GM15510 (cell line): ENCODE data around the gene LIX1L.

Experiments
- POLR2A ChIP-seq: IDR thresholded peaks from 3 replicates; pipeline ENCODE4 v1.6.1; 2011; ENCODE audit warnings: borderline replicate concordance; ENCODE audit not compliant: insufficient read length; ENCODE audit errors: extremely low read depth

The LIX1L gene

GRCh38 chr1:145991735-145992412, 34.1 kb upstream of the LIX1L start:
- TF ChIP-seq POLR2A: peak; percentile 43

GRCh38 chr1:145990249-145990855, 32.5 kb upstream of the LIX1L start:
- TF ChIP-seq POLR2A: no peak

GRCh38 chr1:145988773-145989172, 31.0 kb upstream of the LIX1L start:
- no peak for TF ChIP-seq POLR2A

GRCh38 chr1:145987926-145988325, 30.1 kb upstream of the LIX1L start:
- TF ChIP-seq POLR2A: no peak

GRCh38 chr1:145986551-145986950, 28.7 kb upstream of the LIX1L start:
- no peak for TF ChIP-seq POLR2A

- no peak for TF ChIP-seq POLR2A
Observed at GRCh38 chr1:145985502-145986439, 28.0 kb upstream of the LIX1L start.

- no peak for TF ChIP-seq POLR2A
Observed at GRCh38 chr1:145985129-145985501, 27.3 kb upstream of the LIX1L start.

GRCh38 chr1:145983960-145984830, 26.4 kb upstream of the LIX1L start:
- TF ChIP-seq POLR2A: no peak

- no peak for TF ChIP-seq POLR2A
Observed at GRCh38 chr1:145983206-145983675, 25.4 kb upstream of the LIX1L start.

GRCh38 chr1:145982010-145982723, 24.4 kb upstream of the LIX1L start:
- no peak for TF ChIP-seq POLR2A

GRCh38 chr1:145980457-145980994, 22.7 kb upstream of the LIX1L start:
- no peak for TF ChIP-seq POLR2A

- TF ChIP-seq POLR2A: no peak
Observed at GRCh38 chr1:145979746-145980456, 22.1 kb upstream of the LIX1L start.
